Endothelial cell of umbilical vein (primary cell): ENCODE measurements around the gene LRRC8E. TPM values are rescaled to one million over a fixed set of nuclear protein-coding genes. Genes with fewer than 3 reads are reported as not detected.
"Not testable (repeated sequence)": the region's sequence is repeated elsewhere in the genome, so short reads cannot be mapped to it uniquely, and the experiment has no call there.

Experiments
- BruUV-seq: library from RNA; stranded (reverse); fragments of 400-500 nt; replicated peaks from 2 replicates; lab custom pipeline; 2021; lab: Mats Ljungman, UMichigan
- CTCF ChIA-PET: fragments of 300-600, 350-600 bp; sonication (Branson Sonifier 250); formaldehyde crosslinking; loops from one replicate; lab custom pipeline; 2021; ENCODE audit warnings: antibody characterized with exemption, inconsistent platforms; lab: Charles Lee
- POLR2A ChIA-PET: fragments of 300-600, 350-600 bp; sonication (Branson Sonifier 250); formaldehyde crosslinking; loops from one replicate; lab custom pipeline; 2021; ENCODE audit warnings: antibody characterized with exemption, inconsistent platforms; lab: Charles Lee
- DNase-seq: peaks from one replicate; pipeline ENCODE4 v3.0.0-alpha.2; 2011; ENCODE audit warnings: low read depth, low spot score
- FAIRE-seq: peaks from 2 replicates; lab custom pipeline; 2011; peaks lifted over from hg19 to GRCh38; lab: Jason Lieb, UNC
- H2AFZ ChIP-seq: 2 replicates; pipeline ENCODE4 v1.6.0; 2012; ENCODE audit warnings: low read depth, low read length, control low read depth, inconsistent platforms
- H3K27ac ChIP-seq: 2 replicates; pipeline ENCODE4 v1.5.1; 2011; ENCODE audit warnings: low read depth, mild to moderate bottlenecking, control low read depth, low read length, moderate library complexity; ENCODE audit not compliant: insufficient read depth
- H3K27me3 ChIP-seq, 2 experiments: 2 replicates each; pipeline versions ENCODE4 v1.6.0 to v1.6.1; 2011; ENCODE audit warnings: low read length in 2 of 2, mixed read lengths in 1 of 2; ENCODE audit not compliant: control insufficient read depth in 2 of 2, insufficient read depth in 2 of 2
- H3K36me3 ChIP-seq, 2 experiments: 2 replicates in 1 of 2; 3 replicates in 1 of 2; pipeline ENCODE4 v1.5.1; 2011; ENCODE audit warnings: low read length in 2 of 2, mild to moderate bottlenecking in 1 of 2, moderate library complexity in 1 of 2; ENCODE audit not compliant: control insufficient read depth in 2 of 2, insufficient read depth in 2 of 2; ENCODE audit errors: extremely low read depth in 1 of 2
- H3K4me1 ChIP-seq: 3 replicates; pipeline ENCODE4 v1.5.1; 2011; ENCODE audit warnings: mild to moderate bottlenecking, low read length; ENCODE audit not compliant: control insufficient read depth, insufficient read depth; ENCODE audit errors: extremely low read depth
- H3K4me2 ChIP-seq: 2 replicates; pipeline ENCODE4 v1.6.1; 2011; ENCODE audit warnings: low read length, control low read depth, mixed read lengths; ENCODE audit not compliant: insufficient read depth
- H3K4me3 ChIP-seq, 3 experiments: fragments of 200-600 bp in 1 of 3; sonication (generic), shearing (Covaris generic) in 1 of 3; replicated peaks in 1 of 3; 2 replicates each; pipeline ENCODE4 v1.5.1; 2011 to 2016; ENCODE audit warnings: control low read depth in 3 of 3, low read length in 3 of 3, mild to moderate bottlenecking in 2 of 3, inconsistent platforms in 1 of 3, low read depth in 1 of 3, moderate library complexity in 1 of 3; ENCODE audit not compliant: insufficient read depth in 1 of 3
- H3K79me2 ChIP-seq: 2 replicates; pipeline ENCODE4 v1.6.0; 2012; ENCODE audit warnings: low read length, inconsistent platforms; ENCODE audit not compliant: control insufficient read depth, insufficient read depth
- H3K9ac ChIP-seq: replicated peaks from 2 replicates; pipeline ENCODE3; 2011; ENCODE audit warnings: low read length, control low read depth; ENCODE audit not compliant: insufficient read depth; ENCODE audit errors: extremely low read depth
- H3K9me1 ChIP-seq: replicated peaks from 3 replicates; pipeline ENCODE4 v1.6.0; 2011; ENCODE audit warnings: mild to moderate bottlenecking, low read length; ENCODE audit not compliant: control insufficient read depth, insufficient read depth; ENCODE audit errors: extremely low read depth
- H3K9me3 ChIP-seq: replicated peaks from 2 replicates; pipeline ENCODE4 v1.5.1; 2012; ENCODE audit warnings: low read length, inconsistent platforms; ENCODE audit not compliant: control insufficient read depth, insufficient read depth
- H4K20me1 ChIP-seq: replicated peaks from 2 replicates; pipeline ENCODE3; 2011; ENCODE audit warnings: mild to moderate bottlenecking, low read length; ENCODE audit not compliant: control insufficient read depth, insufficient read depth; ENCODE audit errors: extremely low read depth
- MYC ChIP-seq: IDR thresholded peaks from one replicate; pipeline ENCODE4 v1.6.1; 2011; ENCODE audit warnings: mild to moderate bottlenecking, low read depth, low read length
- POLR2AphosphoS5 ChIP-seq: IDR thresholded peaks from 2 replicates; pipeline ENCODE4 v1.6.1; 2012; ENCODE audit warnings: low read depth, mild to moderate bottlenecking, control low read depth, low read length, moderate library complexity; ENCODE audit not compliant: insufficient read depth
- dilution Hi-C: fragments of 300-500 bp; cut with MboI; formaldehyde crosslinking; loops from one replicate; pipeline ENCODE4 v1.15.0; 2019; ENCODE audit warnings: low sequenced_read_pairs; ENCODE audit not compliant: extremely low pct_ligation_motif_present
- intact Hi-C: fragments of 100-400 bp; cut with micrococcal nuclease; formaldehyde crosslinking; loops from one replicate; pipeline ENCODE4 v1.10.0; 2022
- polyA plus RNA-seq, 4 experiments: library from polyadenylated mRNA; depleted of rRNA in 3 of 4; stranded (reverse) in 3 of 4; unstranded in 1 of 4; fragments of >200 nt; gene quantifications; 2 replicates each; pipeline versions ENCODE4 v1.2.1 to v1.2.3, GENCODE V29; 2011 to 2012; ENCODE audit warnings: missing spikeins in 1 of 4
- total RNA-seq: library from RNA; stranded (reverse); gene quantifications from 2 replicates; pipeline ENCODE4 v1.2.3, GENCODE V29; 2021

Gene LRRC8E
- total and polyA plus RNA-seq, 2 donors (not counting 3 experiments of a cell fraction or from before 2014, with no cell fraction given), result 1.1 to 1.6 TPM

DNA sequence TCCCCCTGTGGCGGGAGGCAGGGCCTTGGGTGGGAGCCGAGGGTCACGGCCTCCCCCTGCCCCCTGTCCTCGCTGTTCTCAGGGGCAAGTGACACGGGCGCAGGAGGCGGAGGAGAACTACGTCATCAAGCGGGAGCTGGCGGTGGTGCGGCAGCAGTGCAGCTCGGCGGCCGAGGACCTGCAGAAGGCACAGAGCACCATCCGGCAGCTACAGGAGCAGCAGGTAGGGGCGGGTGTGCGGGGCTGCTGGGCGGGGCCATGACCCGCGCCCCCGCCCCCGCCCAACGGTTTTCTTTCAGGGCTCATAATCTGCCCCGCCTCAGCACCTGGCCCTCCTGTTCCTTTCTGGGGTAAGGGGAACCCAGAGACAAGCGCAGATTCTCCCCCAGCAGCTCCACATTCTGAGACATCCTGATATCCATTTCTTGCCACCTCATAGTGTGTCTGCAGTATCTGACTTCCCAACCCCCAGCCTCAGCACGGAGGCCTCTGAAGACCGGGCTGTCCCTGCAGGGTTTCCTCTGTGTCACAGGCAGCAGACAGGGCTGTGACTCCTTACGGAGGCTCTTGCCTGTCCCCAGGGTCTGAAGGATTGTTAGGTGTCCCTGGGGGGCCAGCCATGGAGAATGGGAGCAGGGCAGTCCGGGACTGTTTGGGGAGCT is 30.1 kb upstream of the LRRC8E start:
- POLR2A ChIA-PET, result no interaction called here
- CTCF ChIA-PET, result interaction anchor here (0.9 to 1.5 kb wide), 2 partner anchors 11 to 45 kb away, joined by 3 to 6 read pairs; partner anchors contain the start of gene MAP2K7

GRCh38 chr19:7859087-7859486 is 29.2 kb upstream of the LRRC8E start:
- H4K20me1 ChIP-seq, DNase-seq, H3K9ac ChIP-seq, H3K9me1 ChIP-seq, POLR2A ChIA-PET, dilution Hi-C loops, intact Hi-C loops, H3K4me3 ChIP-seq, FAIRE-seq, H2AFZ ChIP-seq, H3K36me3 ChIP-seq, BruUV-seq, H3K9me3 ChIP-seq, H3K4me1 ChIP-seq, H3K4me2 ChIP-seq, H3K79me2 ChIP-seq, H3K27ac ChIP-seq: not testable (repeated sequence)
- H3K27me3 ChIP-seq, result peaks cover 4 to 14% of the 10 kb centered on the region in 2 experiments
- CTCF ChIA-PET, result interaction anchor here (2.8 kb wide), 1 partner anchor 10 kb away, joined by 14 read pairs; no protein-coding TSS in a partner anchor

More for the DNA sequence above, 30.1 kb upstream of the LRRC8E start:
- dilution Hi-C loops, result no loop called here
- no TSS peak for BruUV-seq
- H3K27ac ChIP-seq, result no peak overlapping the region
- no peaks in the 10 kb centered on the region for H3K79me2 ChIP-seq
- FAIRE-seq (no peak), DNase-seq (no peak)
- H4K20me1 ChIP-seq, result no peaks in the 10 kb centered on the region
- H3K4me2 ChIP-seq, result no peak overlapping the region
- no peaks in the 10 kb centered on the region for H3K9me3 ChIP-seq
- TF ChIP-seq POLR2AphosphoS5, result no peak
- no peak for TF ChIP-seq MYC
- no peak overlapping the region for H3K9ac ChIP-seq
- H3K27me3 ChIP-seq, result peaks cover 0 to 6% of the 10 kb centered on the region in 2 experiments
- H2AFZ ChIP-seq, result no peak overlapping the region
- no peak overlapping the region for H3K4me3 ChIP-seq
- no peaks in the 10 kb centered on the region for H3K9me1 ChIP-seq
- no peaks in the 10 kb centered on the region for H3K4me1 ChIP-seq
- intact Hi-C loops, result no loop called here
- H3K36me3 ChIP-seq, result no peaks in the 10 kb centered on the region
